NOMO-1 treated with dmso at 0.1 percent for 144 hours (cell line): ENCODE data around the gene SIRT7.
"Not testable (repeated sequence)": the region's sequence is repeated elsewhere in the genome, so short reads cannot be mapped to it uniquely, and the experiment has no call there.

ENCODE experiments used
- DNase-seq: peaks from one replicate; lab custom pipeline; 2025; ENCODE audit not compliant: unreplicated experiment; lab: John Stamatoyannopoulos, UW

The SIRT7 gene

GRCh38 chr17:81955058-81955681, 37.2 kb upstream of the SIRT7 start:
- no peak for DNase-seq

- no peak for DNase-seq
Observed at GRCh38 chr17:81954131-81955057, 36.4 kb upstream of the SIRT7 start.

- not testable (repeated sequence) for DNase-seq
Observed at GRCh38 chr17:81953443-81953842, 35.5 kb upstream of the SIRT7 start.

- no peak for DNase-seq
Observed at GRCh38 chr17:81952792-81953228, 34.8 kb upstream of the SIRT7 start.

- DNase-seq: no peak
Observed at GRCh38 chr17:81951785-81952684, 34.1 kb upstream of the SIRT7 start.

GRCh38 chr17:81950501-81950900, 32.5 kb upstream of the SIRT7 start:
- no peak for DNase-seq

- no peak for DNase-seq
Observed at GRCh38 chr17:81948635-81949378, 30.8 kb upstream of the SIRT7 start.

GRCh38 chr17:81947189-81947588, 29.2 kb upstream of the SIRT7 start, which contains the start of gene MYADML2:
Gene MYADML2 (minus strand): TSS chr17:81947233. CDS start chr17:81941741, 5,492 bp downstream.
- no peak for DNase-seq

- DNase-seq: no peak
Observed at GRCh38 chr17:81944858-81945257, 26.9 kb upstream of the SIRT7 start.

GRCh38 chr17:81942167-81942553, 24.2 kb upstream of the SIRT7 start:
- DNase-seq: no peak

- DNase-seq: no peak
Observed at GRCh38 chr17:81941484-81942166, 23.6 kb upstream of the SIRT7 start.

- no peak for DNase-seq
Observed at GRCh38 chr17:81940538-81941483, 22.8 kb upstream of the SIRT7 start.

- no peak for DNase-seq
Observed at GRCh38 chr17:81939881-81940385, 22.0 kb upstream of the SIRT7 start.

GRCh38 chr17:81939218-81939617, 21.2 kb upstream of the SIRT7 start:
- no peak for DNase-seq

- DNase-seq: no peak
Observed at GRCh38 chr17:81935709-81936084, 17.7 kb upstream of the SIRT7 start.

- no peak for DNase-seq
Observed at GRCh38 chr17:81934850-81935708, 17.1 kb upstream of the SIRT7 start.

GRCh38 chr17:81934098-81934757, 16.3 kb upstream of the SIRT7 start:
- no peak for DNase-seq
